HUES64 (cell line): ENCODE measurements around the gene FLCN.

Experiments used
- H3K27ac ChIP-seq: 2 replicates; pipeline ENCODE4 v1.7.0; 2013; ENCODE audit warnings: low read depth, low read length, inconsistent platforms
- H3K27me3 ChIP-seq: 2 replicates; pipeline ENCODE4 v1.6.1; 2013; ENCODE audit warnings: mild to moderate bottlenecking, low read length; ENCODE audit not compliant: insufficient read depth
- H3K36me3 ChIP-seq: 2 replicates; pipeline ENCODE4 v1.6.1; 2013; ENCODE audit warnings: mild to moderate bottlenecking, low read length; ENCODE audit not compliant: insufficient read depth
- H3K4me1 ChIP-seq: 2 replicates; pipeline ENCODE4 v1.6.1; 2013; ENCODE audit warnings: mild to moderate bottlenecking, low read length, moderate library complexity; ENCODE audit not compliant: insufficient read depth
- H3K4me3 ChIP-seq: 2 replicates; pipeline ENCODE4 v1.5.1; 2013; ENCODE audit warnings: mild to moderate bottlenecking, low read length, moderate library complexity
- H3K9ac ChIP-seq: 2 replicates; pipeline ENCODE4 v1.6.1; 2013; ENCODE audit warnings: mild to moderate bottlenecking, low read depth, low read length
- H3K9me3 ChIP-seq: 2 replicates; pipeline ENCODE4 v1.6.1; 2013; ENCODE audit warnings: low read depth, low read length; ENCODE audit not compliant: insufficient read depth
- WGBS: fragments of 150-250, 120-280 bp; methylation state at CpG from one replicate; pipeline ENCODE4 v1.1.7; 2013; ENCODE audit warnings: missing lambda C conversion rate; 5-methylcytosine and 5-hydroxymethylcytosine counted together

The FLCN gene

DNA sequence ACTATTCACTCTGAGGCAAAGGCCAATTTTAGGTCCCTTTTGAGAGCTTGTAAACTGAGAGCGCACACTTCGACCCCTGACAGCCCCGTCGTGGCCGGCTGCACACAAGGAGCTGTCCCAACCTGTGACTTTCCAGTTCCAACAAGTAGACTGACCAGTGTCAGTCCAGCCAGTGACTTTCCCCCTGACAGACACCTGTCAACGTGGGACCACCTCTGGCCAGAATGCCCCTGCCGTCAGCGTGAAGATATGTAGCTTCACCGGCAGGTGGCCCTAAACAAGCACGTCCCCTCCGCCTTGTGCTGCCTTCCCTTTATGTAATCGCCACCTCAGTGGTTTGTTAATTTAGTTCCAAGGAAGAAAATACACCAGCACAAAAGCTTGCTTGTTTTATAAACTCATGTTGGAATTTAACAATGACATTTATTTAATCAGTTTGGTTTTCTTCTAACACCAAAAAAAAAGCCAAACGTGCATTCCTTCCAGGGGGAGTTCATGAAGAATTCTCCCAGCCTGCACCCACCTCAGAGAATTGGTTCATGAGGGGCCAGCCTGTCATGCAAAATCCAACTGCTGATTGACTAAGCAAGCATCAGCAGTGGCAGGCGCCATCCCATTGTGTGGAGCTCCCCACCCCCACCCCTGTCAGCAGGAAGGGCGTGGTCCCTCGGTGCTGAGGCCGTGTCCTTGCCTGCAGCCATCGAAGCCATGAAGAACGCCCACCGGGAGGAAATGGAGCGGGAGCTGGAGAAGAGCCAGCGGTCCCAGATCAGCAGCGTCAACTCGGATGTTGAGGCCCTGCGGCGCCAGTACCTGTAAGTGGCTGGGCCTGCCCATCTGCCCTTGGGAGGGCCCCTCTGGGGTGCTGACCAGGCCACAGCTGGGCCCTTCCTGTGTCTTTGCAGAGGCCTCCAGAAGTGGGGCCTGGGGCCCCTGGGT, 64.7 kb downstream of the FLCN start:
- no peak overlapping the region for H3K9ac ChIP-seq
- WGBS: 61% methylated on average over 26 of the region's 26 CpGs
- H3K27me3 ChIP-seq: no peaks in the 10 kb centered on the region
- H3K9me3 ChIP-seq: no peaks in the 10 kb centered on the region
- peaks cover 55% of the 10 kb centered on the region for H3K36me3 ChIP-seq
- no peak overlapping the region for H3K27ac ChIP-seq
- H3K4me3 ChIP-seq: no peak overlapping the region
- peaks cover 3% of the 10 kb centered on the region; the same call in 1 of the 2 replicates for H3K4me1 ChIP-seq

DNA sequence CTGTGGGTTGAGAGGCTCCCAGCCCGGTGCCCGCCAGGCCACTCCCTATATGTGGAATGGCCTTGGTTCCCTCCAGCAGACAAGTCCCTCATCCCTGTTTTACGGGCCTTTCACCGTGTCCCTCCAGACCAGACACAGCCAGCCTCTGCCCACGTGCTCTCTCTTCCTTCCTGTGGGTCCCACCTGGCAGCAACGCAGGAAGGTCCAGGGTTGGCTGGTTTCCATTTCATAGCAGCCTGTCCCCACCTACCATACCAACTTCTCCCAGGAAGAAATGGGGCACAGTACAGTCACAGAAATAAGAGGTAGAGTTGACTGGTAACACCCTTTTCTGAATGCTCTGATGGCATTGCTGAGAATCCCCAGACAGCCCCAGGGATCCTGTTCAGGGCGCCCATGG, 65.8 kb downstream of the FLCN start:
- Histone ChIP-seq H3K27me3 (no peaks in the 10 kb centered on the region), H3K9ac (no peak overlapping the region), H3K4me1 (peaks cover 3% of the 10 kb centered on the region; the same call in 1 of the 2 replicates), H3K4me3 (no peak overlapping the region), H3K9me3 (no peaks in the 10 kb centered on the region), H3K36me3 (peaks cover 55% of the 10 kb centered on the region), H3K27ac (no peak overlapping the region)
- 92% methylated on average over 7 of the region's 7 CpGs for WGBS

DNA sequence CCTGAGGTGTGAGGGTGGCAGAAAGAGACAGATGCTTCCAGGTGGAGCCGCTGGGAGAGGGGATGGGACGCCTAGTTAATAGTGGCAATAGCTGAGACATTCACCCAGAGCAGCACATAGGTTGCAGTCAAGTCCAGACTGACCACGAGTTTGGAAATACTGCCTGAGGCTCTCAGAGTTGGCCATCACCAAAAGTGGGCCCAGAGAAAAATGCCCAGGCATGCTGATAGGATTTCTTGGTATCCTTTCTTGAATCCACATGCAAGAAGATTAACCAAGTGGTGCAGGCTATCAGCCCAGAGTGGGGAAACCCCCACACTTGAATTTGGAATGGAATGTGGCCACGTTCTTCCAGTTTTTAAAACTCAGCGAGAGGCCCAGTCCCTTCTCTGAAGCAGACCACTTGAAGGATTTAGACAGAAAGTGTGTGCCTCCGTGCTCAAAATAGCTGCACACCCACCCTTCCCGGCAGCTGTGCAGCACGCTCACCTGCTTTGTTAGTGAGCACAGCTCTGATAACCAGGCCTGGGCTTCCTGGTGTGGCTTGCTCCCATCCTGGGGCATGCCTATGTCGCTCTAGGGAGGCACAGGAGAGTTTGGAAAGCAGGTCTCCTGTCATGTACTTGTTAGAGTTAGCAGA, 66.5 kb downstream of the FLCN start:
- WGBS: 92% methylated on average over 9 of the region's 9 CpGs
- no peak overlapping the region for H3K27ac ChIP-seq

DNA sequence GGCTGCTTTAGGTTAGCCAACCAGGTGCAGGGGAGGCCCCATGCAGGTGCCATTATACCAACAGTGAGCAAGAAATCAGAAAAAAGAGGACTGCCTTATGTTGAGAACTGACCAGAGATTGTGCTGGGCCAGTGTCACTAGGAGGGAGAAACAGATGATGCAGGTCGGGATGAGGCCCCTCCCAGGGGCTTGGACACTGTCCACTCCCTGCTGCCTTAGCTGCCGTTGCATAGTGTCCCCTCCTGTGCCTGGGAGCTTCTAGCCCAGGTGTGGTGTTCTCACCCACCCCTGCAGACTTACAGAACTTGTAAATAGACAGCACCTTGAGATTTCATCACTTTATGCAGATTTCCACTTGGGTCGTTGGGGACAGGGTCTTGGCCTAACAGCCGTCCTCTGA, 67.6 kb downstream of the FLCN start:
- no peaks in the 10 kb centered on the region for H3K9me3 ChIP-seq
- H3K4me3 ChIP-seq: no peak overlapping the region
- no peak overlapping the region for H3K9ac ChIP-seq
- WGBS: 86% methylated on average over 4 of the region's 4 CpGs
- peaks cover 54% of the 10 kb centered on the region for H3K36me3 ChIP-seq
- H3K27me3 ChIP-seq: no peaks in the 10 kb centered on the region
- H3K4me1 ChIP-seq: peaks cover 3% of the 10 kb centered on the region; the same call in 1 of the 2 replicates
- no peak overlapping the region for H3K27ac ChIP-seq

More for the DNA sequence above, 66.5 kb downstream of the FLCN start:
- H3K36me3 ChIP-seq: peaks cover 51% of the 10 kb centered on the region
- H3K9ac ChIP-seq: no peak overlapping the region
- H3K9me3 ChIP-seq: no peaks in the 10 kb centered on the region
- no peaks in the 10 kb centered on the region for H3K27me3 ChIP-seq
- H3K4me3 ChIP-seq: no peak overlapping the region
- peaks cover 3% of the 10 kb centered on the region; the same call in 1 of the 2 replicates for H3K4me1 ChIP-seq

DNA sequence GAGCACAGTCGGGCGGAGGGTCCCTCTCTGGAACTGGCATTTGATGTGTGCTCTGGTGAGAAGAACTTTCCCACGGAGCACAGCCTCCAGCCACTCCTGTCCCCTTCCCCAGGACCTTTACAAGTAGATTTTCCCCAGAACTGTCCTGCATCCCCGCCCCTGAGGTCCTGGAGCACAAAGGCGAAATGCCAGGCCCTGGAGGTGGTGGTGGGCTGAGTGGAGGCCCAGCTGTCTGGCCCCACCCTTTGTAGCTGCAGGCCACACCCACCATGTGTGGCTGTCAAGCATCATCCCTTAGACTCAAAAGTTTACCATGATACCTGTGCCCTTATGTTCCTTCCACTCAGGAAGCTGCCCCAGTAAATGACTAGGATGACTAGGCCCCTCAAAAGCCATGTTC, 68.6 kb downstream of the FLCN start:
- peaks cover 48% of the 10 kb centered on the region for H3K36me3 ChIP-seq
- no peaks in the 10 kb centered on the region for H3K9me3 ChIP-seq
- no peaks in the 10 kb centered on the region for H3K27me3 ChIP-seq
- no peak overlapping the region for H3K27ac ChIP-seq
- no peak overlapping the region for H3K9ac ChIP-seq
- WGBS: 90% methylated on average over 5 of the region's 5 CpGs
- H3K4me1 ChIP-seq: peaks cover 3% of the 10 kb centered on the region; the same call in 1 of the 2 replicates
- H3K4me3 ChIP-seq: no peak overlapping the region

DNA sequence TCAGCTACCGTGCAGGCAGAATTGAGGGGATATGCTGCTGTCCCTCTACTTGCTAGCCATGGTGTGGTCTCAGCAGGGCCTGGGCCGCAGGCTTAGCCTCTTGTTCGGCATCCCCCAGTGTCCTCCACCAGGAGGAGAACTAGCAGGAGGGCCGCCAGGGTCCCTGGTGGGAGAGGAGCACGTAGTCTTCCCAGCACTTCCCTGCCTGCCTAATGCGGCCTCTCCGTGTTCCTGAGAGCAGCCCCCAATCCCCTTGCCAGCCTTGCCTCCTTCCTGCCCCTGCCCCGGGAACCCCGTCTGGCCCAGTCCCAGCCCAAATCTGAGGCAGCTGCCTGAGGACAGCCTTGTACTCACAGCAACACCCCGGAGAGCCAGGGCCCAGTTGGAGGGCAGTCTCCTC, 69.0 kb downstream of the FLCN start:
- no peak overlapping the region for H3K9ac ChIP-seq
- peaks cover 3% of the 10 kb centered on the region; the same call in 1 of the 2 replicates for H3K4me1 ChIP-seq
- H3K4me3 ChIP-seq: no peak overlapping the region
- H3K27ac ChIP-seq: no peak overlapping the region
- 94% methylated on average over 10 of the region's 10 CpGs for WGBS
- peaks cover 48% of the 10 kb centered on the region for H3K36me3 ChIP-seq
- no peaks in the 10 kb centered on the region for H3K9me3 ChIP-seq
- H3K27me3 ChIP-seq: no peaks in the 10 kb centered on the region

DNA sequence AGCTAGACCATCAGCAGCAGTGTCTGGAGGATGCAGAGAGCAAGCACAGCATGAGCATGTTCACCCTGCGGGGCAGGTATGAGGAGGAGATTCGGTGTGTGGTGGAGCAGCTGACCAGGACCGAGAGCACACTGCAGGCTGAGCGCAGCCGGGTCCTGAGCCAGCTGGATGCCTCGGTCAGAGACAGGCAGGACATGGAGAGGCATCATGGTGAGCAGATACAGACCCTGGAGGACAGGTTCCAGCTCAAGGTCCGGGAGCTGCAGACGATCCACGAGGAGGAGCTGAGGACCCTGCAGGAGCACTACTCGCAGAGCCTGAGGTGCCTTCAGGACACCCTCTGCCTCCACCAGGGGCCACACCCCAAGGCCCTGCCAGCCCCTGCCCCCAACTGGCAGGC, 69.6 kb downstream of the FLCN start:
- 96% methylated on average over 10 of the region's 10 CpGs for WGBS
- H3K36me3 ChIP-seq: peaks cover 48% of the 10 kb centered on the region
- no peak overlapping the region for H3K9ac ChIP-seq
- H3K4me3 ChIP-seq: no peak overlapping the region
- H3K27ac ChIP-seq: no peak overlapping the region
- H3K27me3 ChIP-seq: no peaks in the 10 kb centered on the region
- no peaks in the 10 kb centered on the region for H3K9me3 ChIP-seq
- peaks cover 3% of the 10 kb centered on the region; the same call in 1 of the 2 replicates for H3K4me1 ChIP-seq

DNA sequence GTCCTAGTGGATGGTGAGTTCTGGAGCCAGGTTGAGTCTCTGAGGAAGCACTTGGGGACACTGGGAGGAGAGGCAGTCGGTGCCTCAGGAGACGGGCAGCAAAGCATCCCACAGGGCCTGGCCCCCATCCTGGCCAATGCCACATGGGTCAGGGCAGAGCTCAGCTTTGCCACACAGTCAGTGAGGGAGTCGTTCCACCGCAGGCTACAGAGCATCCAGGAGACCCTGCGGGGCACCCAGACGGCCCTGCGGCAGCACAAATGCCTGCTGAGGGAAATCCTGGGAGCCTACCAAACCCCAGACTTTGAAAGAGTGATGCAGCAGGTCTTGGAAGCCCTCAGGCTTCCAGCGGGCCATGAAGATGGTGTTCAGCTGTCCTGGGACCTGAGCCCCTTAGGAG, 70.5 kb downstream of the FLCN start:
- no peaks in the 10 kb centered on the region for H3K27me3 ChIP-seq
- 95% methylated on average over 8 of the region's 8 CpGs for WGBS
- H3K4me1 ChIP-seq: peaks cover 3% of the 10 kb centered on the region; the same call in 1 of the 2 replicates
- no peak overlapping the region for H3K4me3 ChIP-seq
- no peaks in the 10 kb centered on the region for H3K9me3 ChIP-seq
- no peak overlapping the region for H3K9ac ChIP-seq
- peaks cover 53% of the 10 kb centered on the region for H3K36me3 ChIP-seq
- no peak overlapping the region for H3K27ac ChIP-seq

DNA sequence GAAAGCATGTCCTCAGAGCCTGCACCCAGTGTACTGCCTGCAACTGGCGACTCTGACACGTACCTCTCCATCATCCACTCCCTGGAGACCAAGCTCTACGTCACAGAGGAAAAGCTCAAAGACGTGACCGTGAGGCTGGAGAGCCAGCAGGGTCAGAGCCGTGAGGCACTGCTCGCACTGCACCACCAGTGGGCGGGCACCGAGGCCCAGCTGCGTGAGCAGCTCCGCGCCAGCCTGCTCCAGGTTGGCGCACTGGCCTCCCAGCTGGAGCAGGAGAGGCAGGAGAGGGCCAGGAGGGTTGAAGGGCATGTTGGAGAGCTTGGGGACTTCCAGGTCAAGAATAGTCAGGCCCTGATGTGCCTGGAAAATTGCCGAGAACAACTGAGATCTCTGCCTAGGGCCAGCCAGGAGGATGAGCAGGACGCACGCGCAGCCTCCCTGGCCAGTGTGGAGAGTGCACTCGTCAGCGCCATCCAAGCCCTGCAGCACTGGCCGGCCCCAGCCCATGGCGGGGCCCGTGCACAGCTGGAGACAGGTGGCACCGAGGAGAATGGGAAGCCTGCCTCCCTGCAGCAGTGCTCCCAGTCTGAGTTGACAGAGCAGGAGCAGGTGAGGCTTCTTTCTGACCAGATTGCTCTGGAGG, 71.2 kb downstream of the FLCN start:
- Histone ChIP-seq H3K27ac (no peak overlapping the region), H3K4me1 (no peaks in the 10 kb centered on the region), H3K36me3 (peaks cover 57% of the 10 kb centered on the region), H3K9ac (no peak overlapping the region), H3K9me3 (no peaks in the 10 kb centered on the region), H3K27me3 (no peaks in the 10 kb centered on the region), H3K4me3 (no peak overlapping the region)
- WGBS: 96% methylated on average over 23 of the region's 23 CpGs

DNA sequence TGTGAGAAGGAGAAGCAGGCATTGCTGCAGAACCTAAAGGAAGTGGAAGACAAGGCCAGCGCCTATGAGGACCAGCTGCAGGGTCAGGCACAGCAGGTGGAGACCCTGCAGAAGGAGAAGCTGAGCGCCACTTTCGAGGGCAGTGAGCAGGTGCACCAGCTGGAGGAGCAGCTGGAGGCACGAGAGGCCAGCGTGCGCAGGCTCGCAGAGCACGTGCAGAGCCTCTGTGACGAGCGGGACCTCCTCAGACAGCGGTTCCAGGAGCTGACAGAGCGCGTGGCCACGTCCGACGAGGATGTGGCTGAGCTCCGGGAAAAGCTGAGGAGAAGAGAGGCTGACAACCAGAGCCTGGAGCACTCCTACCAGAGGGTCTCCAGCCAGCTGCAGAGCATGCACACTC, 72.3 kb downstream of the FLCN start:
- Histone ChIP-seq H3K4me3 (no peak overlapping the region), H3K9ac (no peak overlapping the region), H3K4me1 (no peaks in the 10 kb centered on the region), H3K9me3 (no peaks in the 10 kb centered on the region), H3K27me3 (no peaks in the 10 kb centered on the region), H3K36me3 (peaks cover 65% of the 10 kb centered on the region), H3K27ac (no peak overlapping the region)
- WGBS: 97% methylated on average over 17 of the region's 17 CpGs

DNA sequence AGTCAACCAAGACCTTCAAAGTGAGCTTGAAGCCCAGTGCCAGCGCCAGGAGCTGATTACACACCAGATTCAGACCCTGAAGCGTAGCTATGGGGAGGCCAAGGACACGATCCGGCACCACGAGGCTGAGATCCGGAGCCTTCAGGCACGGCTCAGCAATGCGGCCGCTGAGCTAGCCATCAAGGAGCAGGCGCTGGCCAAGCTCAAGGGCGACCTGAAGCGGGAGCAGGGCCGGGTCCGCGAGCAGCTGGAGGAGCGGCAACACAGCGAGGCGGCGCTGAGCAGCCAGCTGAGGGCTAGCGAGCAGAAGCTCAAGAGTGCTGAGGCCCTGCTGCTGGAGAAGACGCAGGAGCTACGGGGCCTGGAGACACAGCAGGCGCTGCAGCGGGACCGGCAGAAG, 72.8 kb downstream of the FLCN start:
- Histone ChIP-seq H3K27me3 (no peaks in the 10 kb centered on the region), H3K9ac (no peak overlapping the region), H3K4me1 (no peaks in the 10 kb centered on the region), H3K9me3 (no peaks in the 10 kb centered on the region), H3K27ac (no peak overlapping the region), H3K36me3 (peaks cover 69% of the 10 kb centered on the region), H3K4me3 (no peak overlapping the region)
- 97% methylated on average over 25 of the region's 25 CpGs for WGBS
